Fibroblast of villous mesenchyme (primary cell): ENCODE data around the gene TMEM234. TPM values are rescaled to one million over a fixed set of nuclear protein-coding genes. Genes with fewer than 3 reads are reported as not detected.
"Not testable (repeated sequence)": the region's sequence is repeated elsewhere in the genome, so short reads cannot be mapped to it uniquely, and the experiment has no call there.

Experiments
- DNase-seq: peaks from one replicate; pipeline ENCODE4 v3.0.0-alpha.2; 2010; ENCODE audit warnings: low read depth
- H3K4me3 ChIP-seq: 2 replicates; pipeline ENCODE4 v1.5.1; 2011; ENCODE audit warnings: low read depth, mild to moderate bottlenecking, low read length
- CTCF ChIP-seq: IDR thresholded peaks from 2 replicates; pipeline ENCODE4 v1.5.1; 2012; ENCODE audit warnings: low read depth, mild to moderate bottlenecking, low read length; ENCODE audit not compliant: insufficient read depth
- total RNA-seq: library from RNA; depleted of rRNA; stranded (reverse); fragments of >200 nt; gene quantifications from 2 replicates; pipeline ENCODE4 v1.2.3, GENCODE V29; 2012

TMEM234 gene
- 21.6 and 23.8 TPM in 2 replicates for total RNA-seq

- DNase-seq = peak; percentile 93
- no peak for TF ChIP-seq CTCF
- peak within 1 kb of the TSS; percentile 86 for H3K4me3 ChIP-seq
These were observed at the start of gene TMEM234, which contains the start of gene EIF3I for GRCh38 chr1:32221980-32222755. TSS of gene TMEM234 (minus strand) at chr1:32222353. CDS start at chr1:32222322, 31 bp downstream. TSS of gene EIF3I (plus strand) at chr1:32222407. CDS start at chr1:32222442, 35 bp downstream.

- TF ChIP-seq CTCF = no peak
- H3K4me3 ChIP-seq = no peak overlapping the region
- no peak for DNase-seq
These were observed 47.6 kb upstream of the TMEM234 start for GRCh38 chr1:32269744-32270143.

- peak; percentile 55 for DNase-seq
- no peak for TF ChIP-seq CTCF
- no peak overlapping the region for H3K4me3 ChIP-seq
These were observed 44.9 kb upstream of the TMEM234 start for GRCh38 chr1:32266921-32267591.

- H3K4me3 ChIP-seq = no peak overlapping the region
- DNase-seq = no peak
- no peak for TF ChIP-seq CTCF
These were observed 43.7 kb upstream of the TMEM234 start for GRCh38 chr1:32265846-32266245.

GRCh38 chr1:32263744-32264143, 41.6 kb upstream of the TMEM234 start:
- DNase-seq = no peak
- H3K4me3 ChIP-seq = no peak overlapping the region

GRCh38 chr1:32263236-32263593, 41.1 kb upstream of the TMEM234 start:
- DNase-seq, H3K4me3 ChIP-seq: not testable (repeated sequence)

More at GRCh38 chr1:32263744-32264143, 41.6 kb upstream of the TMEM234 start:
- no peak for TF ChIP-seq CTCF

GRCh38 chr1:32257227-32257508, 35.0 kb upstream of the TMEM234 start:
- TF ChIP-seq CTCF = no peak
- no peak overlapping the region for H3K4me3 ChIP-seq
- DNase-seq = no peak
